Astrocyte of the hippocampus (primary cell): Measurements from ENCODE around the gene PPCS.
"Not testable (repeated sequence)": the region's sequence is repeated elsewhere in the genome, so short reads cannot be mapped to it uniquely, and the experiment has no call there.

ENCODE experiments used
- DNase-seq: peaks from one replicate; pipeline ENCODE4 v3.0.0; 2011; ENCODE audit warnings: low read depth, low spot score

Gene PPCS

GRCh38 chr1:42450061-42450460 lies 6.3 kb upstream of the PPCS start:
- peak; percentile 71 for DNase-seq

- peak; percentile 25 for DNase-seq
These were observed 3.0 kb upstream of the PPCS start for GRCh38 chr1:42453386-42453785.

- DNase-seq, result no peak
These were observed 1.9 kb upstream of the PPCS start for GRCh38 chr1:42454403-42454802.

GRCh38 chr1:42456754-42457089 lies 379 bp downstream of the PPCS start:
- no peak for DNase-seq

GRCh38 chr1:42461196-42461595 lies 4.9 kb downstream of the PPCS start:
- DNase-seq, result no peak

- DNase-seq, result peak; percentile 98
These were observed 6.8 kb downstream of the PPCS start, which contains the start of gene CCDC30 for GRCh38 chr1:42462828-42463763. CCDC30 (plus strand) TSS chr1:42463286; CDS start chr1:42480552, 17,266 bp downstream.

GRCh38 chr1:42463921-42464320 lies 7.6 kb downstream of the PPCS start:
- peak; percentile 11 for DNase-seq

- no peak for DNase-seq
These were observed 9.7 kb downstream of the PPCS start for GRCh38 chr1:42466030-42466429.

- no peak for DNase-seq
These were observed 13.4 kb downstream of the PPCS start for GRCh38 chr1:42469727-42470126.

- no peak for DNase-seq
These were observed 20.3 kb downstream of the PPCS start for GRCh38 chr1:42476605-42477004.

- not testable (repeated sequence) for DNase-seq
These were observed 21.0 kb downstream of the PPCS start for GRCh38 chr1:42477354-42477753.

- no peak for DNase-seq
These were observed 21.4 kb downstream of the PPCS start for GRCh38 chr1:42477775-42478174.

- no peak for DNase-seq
These were observed 23.3 kb downstream of the PPCS start for GRCh38 chr1:42479621-42480020.

GRCh38 chr1:42480921-42481320 lies 24.6 kb downstream of the PPCS start:
- DNase-seq, result no peak

- no peak for DNase-seq
These were observed 26.4 kb downstream of the PPCS start for GRCh38 chr1:42482635-42483153.

- peak; percentile 60 for DNase-seq
These were observed 28.0 kb downstream of the PPCS start for GRCh38 chr1:42484382-42484781.

- DNase-seq, result no peak
These were observed 33.9 kb downstream of the PPCS start for GRCh38 chr1:42490237-42490636.

GRCh38 chr1:42502031-42502430 lies 45.7 kb downstream of the PPCS start:
- DNase-seq, result not testable (repeated sequence)

- DNase-seq, result no peak
These were observed 48.3 kb downstream of the PPCS start for GRCh38 chr1:42504535-42505128.

- no peak for DNase-seq
These were observed 50.2 kb downstream of the PPCS start for GRCh38 chr1:42506576-42506975.
